ENCODE data around the gene CRYBB3. TPM values are rescaled to one million over a fixed set of nuclear protein-coding genes. Genes with fewer than 3 reads are reported as not detected.

Gene CRYBB3
- total and polyA plus RNA-seq, 8 donors: 0.18 to 0.60 (median 0.38) TPM; not detected in 1

GRCh38 chr22:25169278-25170031 is 30.2 kb upstream of the CRYBB3 start:
- Histone ChIP-seq H3K27me3 (no peaks in the 10 kb centered on the region), H3K9me3 (no peaks in the 10 kb centered on the region), H3K4me1 (no peaks in the 10 kb centered on the region), H3K27ac (peak overlapping the region in 1 of 2 donors; percentile 48), H3K36me3 (peaks cover 0 to 14% of the 10 kb centered on the region in 2 donors), H3K4me3 (no peak overlapping the region)
- DNase-seq (peak in 1 of 4 donors; percentile 55), ATAC-seq (peak; percentile 59)
- intact Hi-C loops (cut with DNase I): no loop called here
- no peak for TF ChIP-seq CTCF (IDR thresholded peaks at IDR 0.05)

- Histone ChIP-seq H3K36me3 (peaks cover 0 to 24% of the 10 kb centered on the region in 2 donors), H3K4me3 (no peak overlapping the region), H3K27me3 (no peaks in the 10 kb centered on the region), H3K4me1 (no peaks in the 10 kb centered on the region), H3K9me3 (no peaks in the 10 kb centered on the region), H3K27ac (no peak overlapping the region)
- no peak for ATAC-seq
- intact Hi-C loops (cut with DNase I): no loop called here
- no peak for TF ChIP-seq CTCF (IDR thresholded peaks at IDR 0.05)
- DNase-seq: no peak
Measured at GRCh38 chr22:25170426-25170980, 29.2 kb upstream of the CRYBB3 start.

DNA sequence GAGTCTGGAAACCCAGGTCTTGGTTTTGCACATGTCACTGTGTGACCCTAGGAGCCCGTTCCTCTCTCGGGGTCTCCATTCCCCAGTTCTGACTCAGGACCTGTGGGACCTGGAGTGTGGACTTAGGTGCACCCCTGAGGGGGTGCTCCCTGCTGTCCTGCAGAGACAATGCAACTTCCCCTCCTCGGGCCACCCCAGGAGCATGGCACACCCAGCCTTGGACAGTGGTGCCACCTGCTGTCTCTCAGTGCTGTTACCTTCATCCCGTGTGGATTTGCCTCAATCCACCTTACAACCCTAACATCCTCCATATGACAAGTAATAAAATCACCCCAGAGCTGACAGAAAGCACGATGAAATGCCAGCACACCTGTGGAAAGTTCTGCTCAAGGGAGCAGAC is 27.5 kb upstream of the CRYBB3 start:
- Histone ChIP-seq H3K9me3 (no peaks in the 10 kb centered on the region), H3K36me3 (peaks cover 0 to 39% of the 10 kb centered on the region in 2 donors), H3K4me3 (no peak overlapping the region), H3K27me3 (no peaks in the 10 kb centered on the region), H3K27ac (no peak overlapping the region), H3K4me1 (no peaks in the 10 kb centered on the region)
- peak; percentile 60 for ATAC-seq
- DNase-seq: no peak
- intact Hi-C loops (cut with DNase I): no loop called here
- TF ChIP-seq CTCF (IDR thresholded peaks at IDR 0.05): peak; percentile 26 to 44

DNA sequence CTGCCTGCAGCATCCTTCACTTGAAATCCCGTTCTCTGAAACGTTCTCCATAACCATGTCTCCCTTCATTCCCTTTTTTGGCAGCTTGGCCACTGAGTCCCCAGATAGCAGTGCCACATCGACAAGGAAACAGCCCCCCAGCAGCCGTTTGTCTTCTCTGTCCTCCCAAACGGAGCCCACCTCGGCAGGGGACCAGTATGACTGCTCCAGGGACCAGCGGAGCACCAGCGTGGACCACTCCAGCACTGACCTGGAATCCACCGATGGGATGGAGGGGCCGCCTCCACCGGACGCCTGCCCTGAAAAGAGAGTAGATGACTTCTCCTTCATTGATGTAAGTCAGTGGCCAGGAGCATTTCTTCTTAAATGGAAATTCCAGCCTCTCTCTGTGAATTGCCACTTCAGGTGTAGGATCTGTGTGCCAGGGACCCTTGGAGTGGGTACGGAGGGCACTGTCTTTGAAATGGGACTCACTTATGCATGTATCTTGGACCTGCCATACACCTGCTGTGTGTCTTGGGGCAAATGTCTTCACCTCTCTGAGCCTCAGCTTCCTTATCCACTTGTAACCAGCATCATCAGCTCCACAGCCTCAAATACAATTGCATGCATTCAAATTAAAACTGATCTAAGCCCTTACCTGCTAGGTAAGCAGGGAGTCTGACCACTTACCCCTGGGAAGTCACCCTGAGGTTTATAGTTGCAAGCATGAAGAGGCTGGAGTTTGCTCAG is 25.3 kb upstream of the CRYBB3 start:
- DNase-seq (peak in 1 of 4 donors; percentile 22), ATAC-seq (no peak)
- H3K4me3 ChIP-seq: no peak overlapping the region
- H3K9me3 ChIP-seq: peaks cover 0 to under 1% of the 10 kb centered on the region in 2 donors
- H3K27me3 ChIP-seq: no peaks in the 10 kb centered on the region
- TF ChIP-seq CTCF (IDR thresholded peaks at IDR 0.05): no peak
- no peaks in the 10 kb centered on the region for H3K4me1 ChIP-seq
- peaks cover 0 to 54% of the 10 kb centered on the region in 2 donors for H3K36me3 ChIP-seq
- intact Hi-C loops (cut with DNase I): no loop called here
- no peak overlapping the region for H3K27ac ChIP-seq

DNA sequence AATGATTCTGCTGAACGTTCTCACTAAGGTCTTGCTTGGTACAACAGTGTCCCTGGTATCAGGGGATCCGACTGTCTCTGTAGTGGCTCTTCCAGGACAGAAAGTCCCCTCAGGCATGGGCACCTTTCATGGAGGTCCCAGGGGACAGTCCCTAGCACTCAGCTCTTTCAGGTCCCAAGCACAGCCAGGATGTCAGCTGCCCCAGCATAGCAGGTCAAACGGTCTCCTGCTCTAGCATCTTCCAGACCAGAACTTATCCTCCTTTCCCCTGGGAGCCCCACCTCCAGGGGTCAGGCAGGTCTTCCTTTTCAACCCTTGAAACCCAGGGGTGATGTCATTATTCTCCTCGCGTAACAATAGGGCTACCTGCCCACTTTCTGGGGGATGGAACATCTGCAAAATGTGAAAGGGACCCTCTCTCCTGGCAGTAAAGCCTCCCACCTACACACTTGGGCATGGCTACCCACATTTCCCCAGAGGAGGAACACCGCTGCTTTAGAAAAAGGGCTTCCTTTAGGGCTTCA is 24.7 kb upstream of the CRYBB3 start:
- DNase-seq (no peak), ATAC-seq (no peak)
- Histone ChIP-seq H3K4me1 (no peaks in the 10 kb centered on the region), H3K36me3 (peaks cover 0 to 58% of the 10 kb centered on the region in 2 donors), H3K9me3 (peaks cover 0 to 7% of the 10 kb centered on the region in 2 donors), H3K4me3 (no peak overlapping the region), H3K27ac (no peak overlapping the region), H3K27me3 (no peaks in the 10 kb centered on the region)
- TF ChIP-seq CTCF (IDR thresholded peaks at IDR 0.05): no peak
- intact Hi-C loops (cut with DNase I): no loop called here
